GM18909 (cell line): ENCODE data around the gene SHKBP1.
"Not testable (repeated sequence)": the region's sequence is repeated elsewhere in the genome, so short reads cannot be mapped to it uniquely, and the experiment has no call there.

ENCODE experiments used
- ATAC-seq: cut with Tn5 transposase; IDR thresholded peaks from one replicate; pipeline ENCODE4 v1.9.1; 2021; ENCODE audit warnings: mild to moderate bottlenecking; ENCODE audit not compliant: unreplicated experiment, poor library complexity

SHKBP1 gene

GRCh38 chr19:40611900-40612698 is 35.4 kb downstream of the SHKBP1 start:
- no peak for ATAC-seq

- ATAC-seq: no peak
Measured at GRCh38 chr19:40612831-40613689, 36.4 kb downstream of the SHKBP1 start.

GRCh38 chr19:40613690-40614621 is 37.3 kb downstream of the SHKBP1 start:
- ATAC-seq: no peak

GRCh38 chr19:40614622-40615411 is 38.1 kb downstream of the SHKBP1 start:
- no peak for ATAC-seq

GRCh38 chr19:40616178-40616577 is 39.5 kb downstream of the SHKBP1 start:
- ATAC-seq: no peak

GRCh38 chr19:40616941-40617340 is 40.3 kb downstream of the SHKBP1 start:
- ATAC-seq: no peak

GRCh38 chr19:40617961-40618360 is 41.3 kb downstream of the SHKBP1 start:
- no peak for ATAC-seq

- ATAC-seq: no peak
Measured at GRCh38 chr19:40619333-40620160, 42.9 kb downstream of the SHKBP1 start.

GRCh38 chr19:40620161-40620485 is 43.5 kb downstream of the SHKBP1 start:
- ATAC-seq: no peak

GRCh38 chr19:40621283-40621682 is 44.6 kb downstream of the SHKBP1 start:
- no peak for ATAC-seq

GRCh38 chr19:40621966-40622772 is 45.5 kb downstream of the SHKBP1 start:
- no peak for ATAC-seq

- ATAC-seq: no peak
Measured at GRCh38 chr19:40622773-40623075, 46.1 kb downstream of the SHKBP1 start.

- no peak for ATAC-seq
Measured at GRCh38 chr19:40623403-40624251, 47.0 kb downstream of the SHKBP1 start.

- not testable (repeated sequence) for ATAC-seq
Measured at GRCh38 chr19:40624369-40625153, 47.9 kb downstream of the SHKBP1 start.

- ATAC-seq: no peak
Measured at GRCh38 chr19:40625406-40626120, 48.9 kb downstream of the SHKBP1 start.

- no peak for ATAC-seq
Measured at GRCh38 chr19:40626918-40627317, 50.2 kb downstream of the SHKBP1 start.
